Liver (tissue), 3 donors: ENCODE results near the gene PLAAT5.
"Not testable (repeated sequence)": the region's sequence is repeated elsewhere in the genome, so short reads cannot be mapped to it uniquely, and the experiment has no call there.

Experiments
- GABPA ChIP-seq, 2 donors: IDR thresholded peaks in 1 of 2; conservative IDR thresholded peaks in 1 of 2; 2 replicates each; pipeline ENCODE4 v1.6.1; 2016; ENCODE audit warnings: antibody characterized with exemption in 2 of 2, mild to moderate bottlenecking in 1 of 2, moderate library complexity in 1 of 2
- TAF1 ChIP-seq: conservative IDR thresholded peaks from 2 replicates; pipeline ENCODE4 v1.6.1; 2016; ENCODE audit warnings: antibody characterized with exemption, mild to moderate bottlenecking
- TF ChIP-seq, protein P1 (sequence below): fragments of 150-350 bp; IDR thresholded peaks from 2 replicates; pipeline ENCODE4 v1.5.1; 2017; ENCODE audit warnings: improper control_type of control experiment, low read depth, low read length; ENCODE audit not compliant: missing input control
- TF ChIP-seq, protein P2 (sequence below): IDR thresholded peaks from 2 replicates; pipeline ENCODE4 v1.6.1; 2016; ENCODE audit warnings: antibody characterized with exemption
- donor health status: healthy.
- donor health status: healthy.

DNA sequence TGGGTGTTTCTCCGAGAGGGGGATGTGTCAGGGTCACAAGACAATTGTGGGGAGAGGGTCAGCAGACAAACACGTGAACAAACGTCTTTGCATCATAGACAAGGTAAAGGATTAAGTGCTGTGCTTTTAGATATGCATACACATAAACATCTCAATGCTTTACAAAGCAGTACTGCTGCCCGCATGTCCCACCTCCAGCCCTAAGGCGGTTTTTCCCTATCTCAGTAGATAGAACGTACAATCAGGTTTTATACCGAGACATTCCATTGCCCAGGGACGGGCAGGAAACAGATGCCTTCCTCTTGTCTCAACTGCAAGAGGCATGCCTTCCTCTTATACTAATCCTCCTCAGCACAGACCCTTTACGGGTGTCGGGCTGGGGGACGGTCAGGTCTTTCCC is 37.2 kb upstream of the PLAAT5 start:
- TF ChIP-seq, protein P1, sequence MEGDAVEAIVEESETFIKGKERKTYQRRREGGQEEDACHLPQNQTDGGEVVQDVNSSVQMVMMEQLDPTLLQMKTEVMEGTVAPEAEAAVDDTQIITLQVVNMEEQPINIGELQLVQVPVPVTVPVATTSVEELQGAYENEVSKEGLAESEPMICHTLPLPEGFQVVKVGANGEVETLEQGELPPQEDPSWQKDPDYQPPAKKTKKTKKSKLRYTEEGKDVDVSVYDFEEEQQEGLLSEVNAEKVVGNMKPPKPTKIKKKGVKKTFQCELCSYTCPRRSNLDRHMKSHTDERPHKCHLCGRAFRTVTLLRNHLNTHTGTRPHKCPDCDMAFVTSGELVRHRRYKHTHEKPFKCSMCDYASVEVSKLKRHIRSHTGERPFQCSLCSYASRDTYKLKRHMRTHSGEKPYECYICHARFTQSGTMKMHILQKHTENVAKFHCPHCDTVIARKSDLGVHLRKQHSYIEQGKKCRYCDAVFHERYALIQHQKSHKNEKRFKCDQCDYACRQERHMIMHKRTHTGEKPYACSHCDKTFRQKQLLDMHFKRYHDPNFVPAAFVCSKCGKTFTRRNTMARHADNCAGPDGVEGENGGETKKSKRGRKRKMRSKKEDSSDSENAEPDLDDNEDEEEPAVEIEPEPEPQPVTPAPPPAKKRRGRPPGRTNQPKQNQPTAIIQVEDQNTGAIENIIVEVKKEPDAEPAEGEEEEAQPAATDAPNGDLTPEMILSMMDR, result not testable (repeated sequence)
- TF ChIP-seq, protein P2, sequence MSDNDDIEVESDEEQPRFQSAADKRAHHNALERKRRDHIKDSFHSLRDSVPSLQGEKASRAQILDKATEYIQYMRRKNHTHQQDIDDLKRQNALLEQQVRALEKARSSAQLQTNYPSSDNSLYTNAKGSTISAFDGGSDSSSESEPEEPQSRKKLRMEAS, result not testable (repeated sequence)
- TF ChIP-seq TAF1; GABPA (IDR thresholded peaks at IDR 0.05 in 1 of 2, conservative IDR thresholded peaks at IDR 0.05 in 1 of 2): not testable (repeated sequence)
